Mammary epithelial cell (primary cell): ENCODE data around the gene PRSS56.

Experiments
- EZH2 ChIP-seq: IDR thresholded peaks from 2 replicates; pipeline ENCODE4 v1.6.1; 2012; ENCODE audit warnings: low read length, inconsistent platforms, borderline replicate concordance
- TF ChIP-seq, protein P1 (sequence below), 2 donors: IDR thresholded peaks in 1 of 2; conservative IDR thresholded peaks in 1 of 2; 2 replicates each; pipeline ENCODE4 v1.5.1; 2011 to 2012; ENCODE audit warnings: inconsistent platforms in 2 of 2, low read length in 2 of 2, mild to moderate bottlenecking in 2 of 2, control low read depth in 1 of 2, low read depth in 1 of 2; ENCODE audit not compliant: insufficient read depth in 1 of 2; ENCODE audit errors: extremely low read depth in 1 of 2

GRCh38 chr2:232539298-232540231 is 19.4 kb downstream of the PRSS56 start, which contains the start of gene CHRNG:
- TF ChIP-seq, protein P1, sequence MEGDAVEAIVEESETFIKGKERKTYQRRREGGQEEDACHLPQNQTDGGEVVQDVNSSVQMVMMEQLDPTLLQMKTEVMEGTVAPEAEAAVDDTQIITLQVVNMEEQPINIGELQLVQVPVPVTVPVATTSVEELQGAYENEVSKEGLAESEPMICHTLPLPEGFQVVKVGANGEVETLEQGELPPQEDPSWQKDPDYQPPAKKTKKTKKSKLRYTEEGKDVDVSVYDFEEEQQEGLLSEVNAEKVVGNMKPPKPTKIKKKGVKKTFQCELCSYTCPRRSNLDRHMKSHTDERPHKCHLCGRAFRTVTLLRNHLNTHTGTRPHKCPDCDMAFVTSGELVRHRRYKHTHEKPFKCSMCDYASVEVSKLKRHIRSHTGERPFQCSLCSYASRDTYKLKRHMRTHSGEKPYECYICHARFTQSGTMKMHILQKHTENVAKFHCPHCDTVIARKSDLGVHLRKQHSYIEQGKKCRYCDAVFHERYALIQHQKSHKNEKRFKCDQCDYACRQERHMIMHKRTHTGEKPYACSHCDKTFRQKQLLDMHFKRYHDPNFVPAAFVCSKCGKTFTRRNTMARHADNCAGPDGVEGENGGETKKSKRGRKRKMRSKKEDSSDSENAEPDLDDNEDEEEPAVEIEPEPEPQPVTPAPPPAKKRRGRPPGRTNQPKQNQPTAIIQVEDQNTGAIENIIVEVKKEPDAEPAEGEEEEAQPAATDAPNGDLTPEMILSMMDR (conservative IDR thresholded peaks at IDR 0.05 in 1 of 2, IDR thresholded peaks at IDR 0.05 in 1 of 2; ENCODE audit: extremely low read depth in 1 of 2, insufficient read depth in 1 of 2, low read depth in 1 of 2, low read length in 2 of 2) = no peak
- TF ChIP-seq EZH2 = no peak
